ENCODE results near the gene NFE2L3.
"Not testable (repeated sequence)": the region's sequence is repeated elsewhere in the genome, so short reads cannot be mapped to it uniquely, and the experiment has no call there.

The NFE2L3 gene

GRCh38 chr7:26151953-26152781 lies at the start of gene NFE2L3:
TSS of gene NFE2L3 (plus strand) at chr7:26152198. CDS start at chr7:26152499, 301 bp downstream.
- peak; percentile 83 for DNase-seq

GRCh38 chr7:26103596-26103995 lies 48.4 kb upstream of the NFE2L3 start:
- DNase-seq, result peak; percentile 34

DNA sequence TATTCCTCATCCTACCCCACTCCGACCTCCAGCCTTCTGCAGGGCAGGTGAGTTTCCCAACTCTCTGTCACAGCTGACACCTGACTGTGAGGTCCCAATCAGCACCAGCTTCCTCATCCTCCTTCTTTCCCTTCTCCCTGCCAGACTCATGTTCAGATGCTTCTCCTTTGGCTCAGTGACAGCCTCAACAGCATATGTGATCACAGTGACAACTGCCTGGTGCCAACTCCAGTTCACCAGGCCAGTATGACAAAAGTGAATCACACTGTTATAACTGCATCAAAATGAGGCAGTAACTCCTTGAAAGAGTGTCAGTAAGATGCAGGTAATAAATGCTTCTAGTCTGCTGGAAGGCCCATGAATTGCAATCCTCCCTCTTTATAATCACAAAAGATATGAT lies 46.8 kb upstream of the NFE2L3 start:
- no peak for DNase-seq

GRCh38 chr7:26105931-26106330 lies 46.1 kb upstream of the NFE2L3 start:
- no peak for DNase-seq

- no peak for DNase-seq
Observed at GRCh38 chr7:26112203-26112740, 39.7 kb upstream of the NFE2L3 start.

DNA sequence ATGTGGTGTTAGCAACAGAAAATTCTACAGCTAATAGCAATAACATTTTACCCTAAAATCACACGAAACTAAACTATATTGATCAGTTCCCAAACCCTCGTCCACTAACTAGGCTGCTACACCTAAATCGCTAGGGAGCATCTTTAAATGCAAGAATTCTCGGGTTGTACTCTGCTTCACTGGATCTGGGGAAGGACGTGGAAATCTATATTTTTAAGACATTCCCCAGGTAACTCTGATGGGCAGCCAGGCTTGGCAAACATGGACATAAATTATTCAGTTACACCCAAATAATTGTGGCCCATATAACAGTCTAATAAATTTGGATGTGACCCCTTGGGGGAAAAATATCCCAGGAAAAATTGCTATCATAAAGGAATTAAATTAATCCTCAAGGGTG lies 36.3 kb upstream of the NFE2L3 start:
- DNase-seq, result no peak

DNA sequence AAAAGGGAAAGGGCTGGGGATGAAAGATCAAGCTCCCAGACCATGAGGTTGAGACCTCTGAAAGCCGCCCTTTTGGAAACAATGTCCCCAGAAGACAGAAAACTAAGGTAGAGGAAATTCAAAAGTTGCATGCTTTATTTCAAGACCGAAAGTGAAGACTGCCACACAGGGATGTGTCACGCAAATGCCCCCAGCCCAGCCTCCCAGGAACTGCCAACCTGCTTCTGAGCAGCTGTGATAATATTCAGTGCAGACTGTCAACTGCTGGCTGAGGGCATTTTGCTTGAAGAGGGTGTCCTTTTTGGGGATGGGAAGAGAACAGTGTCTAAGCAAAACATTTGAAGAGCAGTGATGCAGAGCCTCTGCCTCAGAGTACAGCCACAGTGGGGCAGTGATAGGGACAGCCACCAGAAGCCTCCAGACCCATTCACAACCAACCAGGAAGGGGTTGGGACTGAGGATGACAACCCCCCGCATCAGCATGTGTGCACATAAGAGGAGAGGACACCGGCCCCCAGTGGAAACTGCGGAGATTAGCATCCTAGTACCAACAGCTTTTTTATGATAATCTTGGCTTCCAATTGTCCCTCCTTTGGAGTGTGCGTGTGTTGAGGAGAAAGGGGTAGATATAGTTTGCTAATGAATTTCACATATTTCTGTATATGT lies 34.7 kb upstream of the NFE2L3 start:
- no peak for DNase-seq

DNA sequence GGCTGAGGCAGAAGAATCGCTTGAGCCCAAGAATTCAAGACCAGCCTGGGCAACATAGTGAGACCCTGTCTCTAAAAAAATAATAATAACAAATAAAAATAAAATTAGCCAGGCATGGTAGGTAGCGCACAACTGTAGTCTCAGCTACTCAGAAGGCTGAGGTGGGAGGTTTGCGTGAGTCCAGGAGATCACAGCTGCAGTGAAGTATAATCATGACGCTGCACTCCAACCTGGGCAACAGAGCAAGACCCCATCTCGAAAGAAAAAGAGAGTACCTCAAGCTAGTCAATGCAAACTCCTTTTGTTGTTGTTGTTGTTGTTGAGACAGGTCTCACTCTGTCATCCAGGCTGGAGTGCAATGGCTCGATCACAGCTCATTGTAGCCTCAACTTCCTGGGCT lies 34.0 kb upstream of the NFE2L3 start:
- DNase-seq, result no peak

DNA sequence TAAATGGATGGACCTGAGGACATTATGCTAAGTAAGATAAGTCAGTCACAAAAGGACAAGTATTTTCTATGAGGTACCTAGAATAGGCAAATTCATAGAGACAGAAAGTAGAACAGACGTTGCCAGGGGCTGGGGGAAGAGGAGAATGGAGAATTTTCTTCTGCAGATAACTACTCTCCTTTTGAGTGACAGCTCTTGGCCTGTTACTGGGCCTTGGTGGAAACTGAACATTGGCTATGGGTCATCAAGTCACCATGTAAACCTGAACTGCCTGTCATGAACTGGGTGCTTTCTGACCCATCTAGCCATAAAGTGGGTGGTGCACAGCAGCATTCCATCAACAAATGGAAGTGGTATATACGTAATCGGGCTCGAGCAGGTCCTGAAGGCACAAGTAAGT lies 29.3 kb upstream of the NFE2L3 start:
- no peak for DNase-seq

GRCh38 chr7:26124775-26125174 lies 27.2 kb upstream of the NFE2L3 start:
- DNase-seq, result not testable (repeated sequence)

GRCh38 chr7:26127411-26127810 lies 24.6 kb upstream of the NFE2L3 start:
- DNase-seq, result no peak

- DNase-seq, result no peak
Observed at GRCh38 chr7:26131056-26131589, 20.9 kb upstream of the NFE2L3 start.

DNA sequence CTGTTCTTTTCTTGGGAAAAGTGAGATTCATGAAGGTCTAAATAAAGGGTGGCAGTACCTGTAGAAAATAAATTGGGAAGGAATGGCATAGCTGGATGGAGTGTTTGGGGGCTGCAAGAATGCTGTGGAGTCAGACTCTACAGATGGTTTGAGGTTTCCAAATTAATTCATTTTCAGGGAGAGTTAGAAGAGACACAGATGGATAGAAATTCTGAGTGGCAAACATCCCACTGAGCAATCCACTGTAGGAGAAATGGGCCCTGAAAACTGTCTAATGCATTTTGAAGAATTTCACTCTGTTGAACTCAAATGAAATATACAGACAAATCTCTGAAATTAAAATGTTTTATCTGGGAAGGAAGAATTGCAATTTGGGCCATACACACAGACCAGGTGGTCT lies 16.9 kb upstream of the NFE2L3 start:
- DNase-seq, result no peak

GRCh38 chr7:26135551-26135950 lies 16.4 kb upstream of the NFE2L3 start:
- no peak for DNase-seq

DNA sequence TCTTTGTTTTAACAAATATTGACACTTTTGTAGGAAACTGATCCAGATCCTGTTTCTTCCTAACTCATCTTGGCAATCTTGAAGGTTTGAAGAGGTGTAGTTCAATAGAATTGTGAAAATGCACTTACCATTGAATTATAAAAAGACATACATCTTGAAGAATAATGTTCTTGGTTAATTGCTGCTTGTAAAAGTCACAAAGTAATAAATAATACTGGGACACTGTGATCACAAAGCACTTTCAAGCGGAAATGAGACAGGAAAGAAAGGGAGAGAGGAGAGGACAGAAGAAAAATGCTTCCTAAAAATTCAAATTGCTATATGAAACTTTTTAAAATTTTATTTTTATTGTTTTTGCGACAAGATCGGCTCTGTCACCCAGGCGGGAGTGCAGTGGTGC lies 15.2 kb upstream of the NFE2L3 start:
- DNase-seq, result no peak

GRCh38 chr7:26140380-26140779 lies 11.6 kb upstream of the NFE2L3 start:
- no peak for DNase-seq

DNA sequence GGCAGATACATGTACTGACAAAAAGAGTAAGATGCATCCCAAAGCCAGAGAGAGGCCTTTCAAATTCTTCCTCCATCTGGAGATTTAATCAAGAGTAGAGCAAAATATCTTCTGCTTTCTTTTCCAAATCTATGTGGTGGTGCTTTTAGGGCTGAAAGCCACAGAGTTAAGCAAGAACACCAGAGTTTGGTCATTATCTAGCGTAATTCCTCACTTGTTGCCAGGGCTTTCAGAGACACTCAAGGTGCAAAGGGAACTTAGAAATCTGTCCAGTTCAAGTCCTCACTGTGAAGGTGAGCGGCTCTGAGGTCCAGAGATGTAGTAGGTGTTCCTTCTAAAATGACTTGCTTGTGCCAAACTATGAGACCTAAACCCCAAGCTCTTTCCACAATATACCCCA lies 10.9 kb upstream of the NFE2L3 start:
- DNase-seq, result no peak

GRCh38 chr7:26143298-26144048 lies 8.5 kb upstream of the NFE2L3 start:
- DNase-seq, result no peak

GRCh38 chr7:26144184-26145080 lies 7.6 kb upstream of the NFE2L3 start:
- no peak for DNase-seq

- DNase-seq, result no peak
Observed at GRCh38 chr7:26145238-26145637, 6.8 kb upstream of the NFE2L3 start.

DNA sequence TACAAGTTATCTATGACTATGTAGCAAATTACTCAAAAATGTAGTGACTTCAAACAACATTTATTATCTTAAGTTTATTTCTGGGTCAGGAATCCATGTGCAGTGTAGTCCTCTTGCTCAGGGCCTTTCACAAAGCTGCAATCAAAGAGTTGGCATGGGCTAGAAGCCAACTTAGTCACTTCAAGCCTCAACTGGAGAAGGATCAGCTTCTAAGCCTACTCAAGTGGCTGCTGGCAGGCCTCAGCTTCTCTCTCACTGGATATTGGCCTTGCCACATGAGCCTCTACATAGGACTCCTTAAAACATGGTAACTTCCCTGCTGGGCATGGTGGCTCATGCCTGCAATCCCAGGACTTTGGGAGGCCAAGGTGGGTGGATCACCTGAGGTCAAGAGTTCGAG lies 5.0 kb upstream of the NFE2L3 start:
- DNase-seq, result no peak
